ENCODE measurements around the gene EPHB2.

The EPHB2 gene

GRCh38 chr1:22895357-22895756 is 184.7 kb downstream of the EPHB2 start:
- no peaks in the 10 kb centered on the region for H3K9me3 ChIP-seq (ENCODE audit: control insufficient read depth, insufficient read depth, low read depth, low read length)
- CTCF ChIA-PET = no interaction called here
- no peaks in the 10 kb centered on the region for H3K4me1 ChIP-seq (ENCODE audit: control insufficient read depth, insufficient read depth, low read length)
- H3K4me3 ChIP-seq (ENCODE audit: low read depth, low read length) = no peak overlapping the region
- TF ChIP-seq SCRT2 (tag by site-specific recombination; IDR thresholded peaks at IDR 0.05) (peak; percentile 77), PRDM2 (tag by site-specific recombination; IDR thresholded peaks at IDR 0.05; ENCODE audit: borderline replicate concordance) (no peak), ZNF530 (tag by site-specific recombination; IDR thresholded peaks at IDR 0.05; ENCODE audit: low read depth) (no peak)
- H3K36me3 ChIP-seq (ENCODE audit: control insufficient read depth in 2 of 2, insufficient read depth in 1 of 2, low read length in 2 of 2) = peaks cover 0 to 26% of the 10 kb centered on the region in 2 experiments; a peak in 2 of 3 replicates
- H3K27ac ChIP-seq (ENCODE audit: extremely low read depth, low read depth, low read length) = no peak overlapping the region
- POLR2A ChIA-PET = no interaction called here

- CTCF ChIA-PET = no interaction called here
- TF ChIP-seq ZNF555 (tag by site-specific recombination; conservative IDR thresholded peaks at IDR 0.05) (no peak), ZNF16 (tag by site-specific recombination; IDR thresholded peaks at IDR 0.05; ENCODE audit: low read depth) (peak; percentile 74), EGR2 (tag by site-specific recombination; IDR thresholded peaks at IDR 0.05; ENCODE audit: low read depth) (0 out of 2 replicates have a peak, but pooled peaks have one; percentile 23)
- Histone ChIP-seq H3K27ac (ENCODE audit: extremely low read depth, low read depth, low read length) (no peak overlapping the region), H3K36me3 (ENCODE audit: control insufficient read depth in 2 of 2, insufficient read depth in 1 of 2, low read length in 2 of 2) (peaks cover 0 to 26% of the 10 kb centered on the region in 2 experiments; a peak in 2 of 3 replicates), H3K9me3 (ENCODE audit: control insufficient read depth, insufficient read depth, low read depth, low read length) (no peaks in the 10 kb centered on the region), H3K4me3 (ENCODE audit: low read depth, low read length) (no peak overlapping the region), H3K4me1 (ENCODE audit: control insufficient read depth, insufficient read depth, low read length) (no peaks in the 10 kb centered on the region)
- POLR2A ChIA-PET = no interaction called here
Measured at GRCh38 chr1:22896184-22896583, 185.5 kb downstream of the EPHB2 start.

- TF ChIP-seq ZEB2 (tag by site-specific recombination; IDR thresholded peaks at IDR 0.05) (no peak), ZSCAN4 (tag by site-specific recombination; IDR thresholded peaks at IDR 0.05) (no peak), PRDM2 (tag by site-specific recombination; IDR thresholded peaks at IDR 0.05; ENCODE audit: borderline replicate concordance) (no peak), ZNF449 (tag by site-specific recombination; IDR thresholded peaks at IDR 0.05) (no peak), SCRT2 (tag by site-specific recombination; IDR thresholded peaks at IDR 0.05) (no peak), ZNF24 (tag by site-specific recombination; IDR thresholded peaks at IDR 0.05) (no peak)
- H3K27ac ChIP-seq (ENCODE audit: extremely low read depth, low read depth, low read length) = no peak overlapping the region
- no peaks in the 10 kb centered on the region for H3K9me3 ChIP-seq (ENCODE audit: control insufficient read depth, insufficient read depth, low read depth, low read length)
- H3K36me3 ChIP-seq (ENCODE audit: control insufficient read depth in 2 of 2, insufficient read depth in 1 of 2, low read length in 2 of 2) = peaks cover 0 to 1% of the 10 kb centered on the region in 2 experiments; a peak in 2 of 3 replicates
- ChIA-PET CTCF (interaction anchor here (0.6 to 1.6 kb wide), 3 partner anchors 12 to 259 kb away, joined by 3 to 7 read pairs (median 5); no protein-coding TSS in a partner anchor), POLR2A (no interaction called here)
- no peaks in the 10 kb centered on the region for H3K4me1 ChIP-seq (ENCODE audit: control insufficient read depth, insufficient read depth, low read length)
- no peak overlapping the region for H3K4me3 ChIP-seq (ENCODE audit: low read depth, low read length)
Measured at GRCh38 chr1:22900451-22900850, 189.8 kb downstream of the EPHB2 start.

Data from HEK293 (cell line).